Measurements from ENCODE around the gene DCAF12.
"Not testable (repeated sequence)": the region's sequence is repeated elsewhere in the genome, so short reads cannot be mapped to it uniquely, and the experiment has no call there.

The DCAF12 gene

DNA sequence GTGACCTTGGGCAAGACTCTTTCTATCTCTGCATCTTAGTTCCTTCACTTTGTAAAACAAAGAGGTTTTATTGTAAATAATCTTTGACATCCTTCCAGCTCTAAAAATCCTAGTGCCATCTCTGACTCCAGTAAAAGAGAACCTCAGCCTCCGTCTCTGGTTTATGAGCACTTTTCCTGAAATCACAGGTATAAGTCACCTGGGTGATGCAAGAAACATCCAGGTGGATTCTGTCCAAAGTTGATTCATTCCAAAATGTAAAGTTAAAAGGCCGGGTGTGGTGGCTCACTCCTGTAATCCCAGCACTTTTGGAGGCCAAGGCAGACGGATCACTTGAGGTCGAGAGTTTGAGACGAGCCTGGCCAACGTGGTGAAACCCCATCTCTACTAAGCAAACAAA, 56.7 kb downstream of the DCAF12 start:
- DNase-seq (ENCODE audit: low read depth, low spot score): no peak

DNA sequence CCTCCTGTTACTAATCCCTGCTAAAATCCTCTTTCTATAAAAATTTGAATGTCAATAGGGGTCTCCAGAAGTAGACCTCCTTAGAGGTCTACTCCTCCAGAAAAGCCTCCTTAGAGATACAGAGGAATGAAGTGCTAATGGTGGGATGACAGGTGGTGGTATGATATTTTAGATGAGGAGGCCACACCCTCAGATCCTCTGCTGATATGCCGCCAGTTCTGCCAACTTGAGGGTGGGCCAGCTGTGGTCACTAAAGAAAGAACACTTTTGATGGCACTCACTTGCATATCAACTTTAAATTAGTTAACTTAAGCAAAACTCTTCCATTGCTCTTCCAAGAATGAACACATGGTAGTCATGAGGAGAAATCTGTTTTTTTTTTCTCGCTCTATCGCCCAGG, 61.0 kb downstream of the DCAF12 start:
- no peak for DNase-seq (ENCODE audit: low read depth, low spot score)

GRCh38 chr9:34059954-34060353, 66.5 kb downstream of the DCAF12 start:
- DNase-seq (ENCODE audit: low read depth, low spot score): no peak

DNA sequence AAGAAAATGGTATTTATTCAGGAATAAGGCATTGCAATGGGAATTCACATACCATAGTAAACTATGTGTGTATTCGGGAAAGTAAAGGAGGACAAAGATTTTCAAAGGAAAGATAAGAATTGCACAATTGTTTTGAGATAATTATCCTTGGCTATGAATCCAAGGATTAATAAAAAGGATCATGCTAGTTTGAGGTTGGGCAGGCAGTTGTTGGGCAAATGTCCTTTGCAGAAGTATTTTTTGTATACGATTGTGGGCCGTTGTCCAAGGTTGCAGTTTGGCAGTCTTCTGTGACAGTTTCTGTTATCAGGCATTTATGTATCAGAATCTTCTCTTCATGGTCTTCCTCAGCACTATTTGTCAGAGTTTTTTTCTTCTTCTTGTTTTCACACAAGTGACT, 67.2 kb downstream of the DCAF12 start:
- no peak for DNase-seq (ENCODE audit: low read depth, low spot score)

DNA sequence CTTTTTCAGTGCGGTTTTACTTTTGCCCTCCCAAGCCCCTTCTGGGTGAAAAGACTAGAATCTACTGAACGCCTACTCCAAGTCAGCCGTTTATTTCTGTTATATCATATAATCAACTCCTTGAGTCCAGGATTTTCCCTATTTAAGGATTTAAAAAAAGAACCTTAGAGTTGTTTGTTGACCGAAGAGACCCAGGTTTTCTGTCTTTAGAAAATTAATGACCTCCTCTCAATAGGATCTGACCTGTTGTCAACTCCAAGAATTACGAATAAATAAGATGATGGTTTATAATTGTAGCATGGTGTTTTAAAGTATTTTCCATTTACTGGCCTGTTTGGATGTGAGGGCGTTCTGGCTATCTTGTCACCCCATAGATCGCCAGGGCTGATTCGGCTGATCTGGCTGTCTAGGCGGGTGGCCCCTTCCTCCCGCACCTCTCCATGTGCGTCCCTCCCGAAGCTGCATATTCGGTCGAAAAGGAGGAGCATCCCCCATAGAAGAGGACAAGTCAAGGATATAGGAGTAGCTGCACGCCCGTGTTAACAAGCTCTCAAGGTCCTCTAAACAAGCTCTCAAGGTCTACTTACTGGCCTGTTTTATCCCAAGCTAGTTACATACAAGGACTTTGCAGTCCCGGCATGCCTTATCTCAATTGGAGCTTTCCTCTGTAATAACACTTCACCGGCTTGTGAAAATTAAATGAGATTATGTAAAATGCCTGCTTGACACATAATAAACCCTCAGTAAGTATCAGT, 76.7 kb downstream of the DCAF12 start:
- no peak for DNase-seq (ENCODE audit: low read depth, low spot score)

DNA sequence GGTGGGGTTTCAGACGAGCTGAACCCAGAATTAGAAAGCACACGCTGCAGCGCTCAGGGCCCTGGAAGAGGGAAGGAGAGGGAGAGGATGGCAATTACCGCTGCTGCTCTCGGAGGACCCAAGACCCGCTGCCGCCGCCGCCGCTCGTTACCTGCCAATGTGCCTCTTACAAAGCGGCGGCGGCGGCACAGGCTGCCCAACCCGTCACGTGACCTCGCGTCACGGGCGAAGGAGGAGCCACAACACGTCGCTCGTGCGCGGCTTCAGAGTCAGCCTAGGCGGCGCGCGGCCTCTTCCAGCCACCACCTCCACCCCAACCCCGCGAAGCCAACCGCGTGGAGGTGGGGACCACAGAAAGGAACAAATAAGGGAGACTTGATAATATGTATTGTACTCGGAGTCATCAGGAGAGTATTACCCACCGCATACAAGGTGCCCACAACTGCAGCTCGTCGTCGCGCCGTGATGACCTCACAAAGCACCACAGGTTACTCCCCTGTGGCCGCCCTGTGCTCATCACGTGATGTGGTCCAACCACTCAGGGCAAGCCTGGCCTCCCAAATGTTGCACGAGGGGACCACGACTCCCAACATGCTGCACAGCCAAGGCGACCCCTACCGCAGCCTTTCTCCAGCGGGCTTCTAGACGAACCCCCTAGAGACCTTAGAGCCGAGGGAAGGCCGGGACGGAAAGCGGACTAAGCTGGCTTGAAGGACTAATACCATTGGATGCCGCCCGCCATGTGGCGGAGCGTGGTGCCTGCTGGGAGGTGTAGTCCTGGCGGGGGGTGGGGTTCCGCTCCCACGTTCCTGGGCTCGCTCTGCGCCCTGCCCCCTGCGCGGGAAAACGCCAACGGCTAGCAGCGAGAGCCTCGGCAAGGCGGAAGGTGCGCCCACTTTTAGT, 77.5 kb downstream of the DCAF12 start, which contains the start of gene UBAP2:
TSS of gene UBAP2 (minus strand) at position 161 of the 903 bp plus-strand sequence. CDS start 31,739 bp downstream, outside the sequence.
- DNase-seq (ENCODE audit: low read depth, low spot score): peak; percentile 96

GRCh38 chr9:34047864-34048726, 78.4 kb downstream of the DCAF12 start:
- DNase-seq (ENCODE audit: low read depth, low spot score): no peak

DNA sequence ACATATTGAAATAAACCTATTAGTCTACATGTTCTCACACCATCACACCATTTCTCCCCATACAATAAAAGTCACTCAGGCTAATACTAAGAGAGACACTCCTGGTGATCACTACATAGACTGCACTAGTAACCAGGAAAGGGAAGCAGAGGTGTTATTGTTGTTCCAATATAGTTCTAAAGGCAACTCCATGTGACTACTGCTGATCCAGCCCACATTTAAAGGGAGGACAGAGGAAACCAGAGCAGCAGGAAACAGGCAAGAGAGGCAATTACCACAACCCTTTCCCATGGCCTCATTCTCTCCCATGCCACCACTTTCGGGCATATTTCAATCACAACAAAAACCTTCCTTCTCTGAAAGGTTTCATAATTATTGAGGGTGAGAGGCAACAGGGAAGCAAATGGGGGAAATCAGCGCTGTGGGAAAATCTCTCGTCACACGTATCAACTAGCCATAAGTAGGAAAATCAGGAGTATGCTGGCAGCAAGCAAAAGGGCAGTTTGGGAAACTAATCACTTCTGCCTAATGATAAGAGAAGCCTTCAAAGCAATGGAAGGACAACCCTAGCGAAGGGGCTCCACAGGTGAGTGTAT, 79.6 kb downstream of the DCAF12 start:
- DNase-seq (ENCODE audit: low read depth, low spot score): no peak

- no peak for DNase-seq (ENCODE audit: low read depth, low spot score)
Observed at GRCh38 chr9:34045903-34046302, 80.6 kb downstream of the DCAF12 start.

DNA sequence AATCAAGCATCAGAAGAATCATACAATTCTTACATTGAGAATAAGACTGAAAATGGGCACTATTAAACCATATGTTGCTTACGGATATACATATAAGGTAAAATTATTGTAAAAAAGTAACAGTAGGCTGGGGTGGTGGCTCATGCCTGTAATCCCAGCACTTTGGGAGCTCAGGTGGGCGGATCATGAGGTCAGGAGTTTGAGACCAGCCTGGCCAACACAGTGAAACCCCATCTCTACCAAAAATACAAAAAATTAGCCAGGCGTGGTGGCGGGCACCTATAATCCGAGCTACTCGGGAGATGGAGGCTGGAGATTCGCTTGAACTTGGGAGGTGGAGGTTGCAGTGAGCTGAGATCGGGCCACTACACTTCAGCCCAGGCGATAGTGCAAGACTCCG, 84.4 kb downstream of the DCAF12 start:
- DNase-seq (ENCODE audit: low read depth, low spot score): not testable (repeated sequence)

DNA sequence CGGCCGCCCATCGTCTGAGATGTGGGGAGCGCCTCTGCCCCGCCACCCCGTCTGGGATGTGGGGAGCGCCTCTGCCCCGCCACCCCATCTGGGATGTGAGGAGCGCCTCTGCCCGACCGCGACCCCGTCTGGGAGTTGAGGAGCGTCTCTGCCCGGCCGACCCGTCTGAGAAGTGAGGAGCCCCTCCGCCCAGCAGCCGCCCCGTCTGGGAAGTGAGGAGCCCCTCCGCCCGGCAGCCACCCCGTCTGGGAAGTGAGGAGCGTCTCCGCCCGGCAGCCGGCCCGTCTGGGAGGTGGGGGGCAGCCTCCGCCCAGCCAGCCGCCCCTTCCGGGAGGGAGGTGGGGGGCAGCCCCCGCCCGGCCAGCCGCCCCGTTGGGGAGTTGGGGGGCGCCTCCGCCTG, 87.6 kb downstream of the DCAF12 start:
- DNase-seq (ENCODE audit: low read depth, low spot score): not testable (repeated sequence)

DNA sequence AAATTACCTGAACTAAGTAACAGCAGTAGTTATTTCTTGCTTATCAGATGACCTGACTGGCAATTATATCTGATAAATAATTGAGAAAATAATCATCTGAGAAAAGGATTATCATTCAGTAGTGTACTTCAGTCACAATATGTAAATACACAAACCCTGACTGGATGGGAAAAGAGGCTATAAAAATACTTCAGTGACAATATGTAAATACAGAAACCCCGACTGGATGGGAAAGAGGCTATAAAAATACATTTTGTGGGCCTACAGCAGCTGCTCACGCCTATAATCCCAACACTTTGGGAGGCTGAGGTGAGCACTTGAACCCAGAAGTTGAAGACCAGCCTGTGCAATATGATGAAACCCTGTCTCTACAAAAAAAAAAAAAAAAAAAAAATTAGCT, 88.9 kb downstream of the DCAF12 start:
- no peak for DNase-seq (ENCODE audit: low read depth, low spot score)

DNA sequence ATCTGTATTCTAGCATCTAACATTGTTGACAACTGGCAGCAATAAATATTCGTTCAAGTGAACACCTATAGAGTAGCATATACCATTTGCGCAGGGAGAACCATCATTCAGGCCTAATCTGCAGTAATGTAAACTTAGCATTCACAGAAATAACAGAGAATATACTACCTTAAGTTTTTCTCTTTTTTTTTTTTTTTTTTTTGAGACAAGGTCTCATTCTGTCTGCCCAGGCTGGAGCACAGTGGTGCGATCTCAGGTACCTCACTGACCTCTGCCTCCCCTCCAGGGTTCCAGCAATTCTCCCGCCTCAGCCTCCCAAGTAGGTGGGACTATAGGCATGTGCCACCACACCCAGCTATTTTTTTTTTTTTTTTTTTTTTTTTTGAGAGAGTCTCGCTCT, 89.9 kb downstream of the DCAF12 start:
- no peak for DNase-seq (ENCODE audit: low read depth, low spot score)
